Tibial artery (tissue), 4 donors: Measurements from ENCODE around the gene SLC35B2.

ENCODE experiments used
- DNase-seq, 2 donors: peaks; one replicate each; pipeline ENCODE4 v3.0.0-alpha.2; 2019
- H3K27ac ChIP-seq, 2 donors: fragments of 200-600 bp; sonication (generic) in 1 of 2; 1 replicate in 1 of 2; 2 replicates in 1 of 2; pipeline ENCODE4 v1.5.1; 2018 to 2019; ENCODE audit warnings: mild to moderate bottlenecking in 1 of 2
- H3K27me3 ChIP-seq, 2 donors: fragments of 200-600 bp; sonication (generic) in 1 of 2; one replicate each; pipeline versions ENCODE4 v1.5.1 to v1.6.0; 2016 to 2019
- H3K36me3 ChIP-seq, 3 donors: fragments of 200-600 bp; sonication (generic) in 2 of 3; one replicate each; pipeline ENCODE4 v1.5.1; 2016 to 2019; ENCODE audit warnings: mild to moderate bottlenecking in 2 of 3
- H3K4me1 ChIP-seq, 4 donors: fragments of 200-600 bp; sonication (generic) in 2 of 4; 1 replicate in 3 of 4; 2 replicates in 1 of 4; pipeline ENCODE4 v1.5.1; 2016 to 2019
- H3K4me3 ChIP-seq, 2 donors: fragments of 200-600 bp; sonication (generic) in 1 of 2; 1 replicate in 1 of 2; 2 replicates in 1 of 2; pipeline ENCODE4 v1.5.1; 2018 to 2019; ENCODE audit warnings: mild to moderate bottlenecking in 2 of 2
- H3K9me3 ChIP-seq, 3 donors: fragments of 200-600 bp; sonication (generic) in 1 of 3; one replicate each; pipeline ENCODE4 v1.5.1; 2016 to 2019
- CTCF ChIP-seq, 2 experiments: fragments of 200-600 bp in 1 of 2; fragments of 450-650 bp in 1 of 2; IDR thresholded peaks; one replicate each; pipeline ENCODE4 v1.5.1; 2017 to 2019; ENCODE audit warnings: antibody characterized with exemption in 2 of 2, mild to moderate bottlenecking in 1 of 2, moderate library complexity in 1 of 2
- intact Hi-C: fragments of 100-400 bp; cut with DNase I; formaldehyde crosslinking; loops from one replicate; pipeline ENCODE4 v1.15.0; 2023; ENCODE audit warnings: low total_unique reads

The SLC35B2 gene

DNA sequence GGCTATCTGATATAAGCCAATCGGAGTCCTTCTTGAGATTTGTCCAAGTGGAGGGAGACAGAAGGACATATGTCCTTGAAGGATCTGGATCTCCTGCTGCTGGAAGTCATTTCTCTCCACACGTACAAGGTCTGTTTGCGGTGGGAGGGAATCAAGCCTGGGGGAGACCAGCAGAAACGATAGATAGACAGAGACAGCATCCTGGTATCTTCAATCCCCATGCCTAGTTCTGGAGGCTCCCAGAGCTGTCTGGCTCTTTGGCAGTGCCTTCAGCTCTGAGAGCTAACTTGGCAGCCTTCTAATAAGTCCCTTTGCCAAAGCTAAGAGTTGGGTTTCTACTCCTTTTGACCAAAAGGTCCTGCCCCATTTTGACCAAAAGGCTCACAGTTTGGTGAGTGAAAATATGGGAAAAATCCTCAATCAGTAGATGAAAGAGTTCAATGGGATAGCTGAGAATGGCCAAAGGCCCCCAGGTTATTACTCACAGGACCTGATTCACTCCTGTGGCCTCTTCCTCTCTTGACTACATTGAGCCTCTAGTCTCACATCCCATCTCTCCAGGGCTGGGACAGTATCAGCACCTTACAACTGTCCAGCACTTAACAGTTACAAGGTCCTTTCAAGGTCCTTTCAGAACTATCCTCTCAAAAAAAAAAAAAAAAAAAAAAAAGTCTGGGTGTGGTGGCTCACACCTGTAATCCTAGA lies 35.5 kb upstream of the SLC35B2 start:
- Histone ChIP-seq H3K4me1 (peaks cover 0 to 19% (median 9%) of the 10 kb centered on the region in 4 donors), H3K27me3 (peaks cover 0 to 81% of the 10 kb centered on the region in 2 donors), H3K9me3 (no peaks in the 10 kb centered on the region), H3K4me3 (no peak overlapping the region), H3K27ac (no peak overlapping the region), H3K36me3 (no peaks in the 10 kb centered on the region)
- intact Hi-C loops: no loop called here
- TF ChIP-seq CTCF (IDR thresholded peaks at IDR 0.05): no peak
- no peak for DNase-seq

DNA sequence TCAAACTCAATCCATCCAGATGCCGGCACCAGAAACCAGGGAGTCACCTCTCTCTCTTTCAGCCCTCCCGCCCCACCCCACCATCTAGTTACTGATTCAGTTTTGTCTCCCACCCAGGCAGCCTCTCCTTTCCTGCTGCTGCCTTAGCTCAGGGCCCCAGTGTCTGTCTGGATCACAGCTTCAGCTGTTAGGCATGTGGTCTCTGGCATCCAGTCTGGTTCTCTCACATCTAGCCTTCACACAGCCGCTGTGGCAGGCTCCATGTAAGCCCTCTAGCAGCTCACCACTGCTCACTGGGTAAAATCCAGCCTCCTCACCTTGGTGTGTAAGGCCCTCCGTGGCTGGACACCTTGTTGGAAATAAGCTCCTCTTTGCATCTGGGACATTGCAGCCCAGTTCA lies 34.5 kb upstream of the SLC35B2 start:
- H3K27me3 ChIP-seq: peaks cover 0 to 78% of the 10 kb centered on the region in 2 donors
- intact Hi-C loops: no loop called here
- no peak for TF ChIP-seq CTCF (IDR thresholded peaks at IDR 0.05)

GRCh38 chr6:44289726-44290260 lies 32.5 kb upstream of the SLC35B2 start:
- H3K4me3 ChIP-seq: no peak overlapping the region
- DNase-seq: no peak
- H3K36me3 ChIP-seq: no peaks in the 10 kb centered on the region
- intact Hi-C loops: no loop called here
- H3K27ac ChIP-seq: no peak overlapping the region
- H3K4me1 ChIP-seq: peaks cover 0 to 8% (median 0%) of the 10 kb centered on the region in 4 donors
- peaks cover 0 to 71% of the 10 kb centered on the region in 2 donors for H3K27me3 ChIP-seq
- no peak for TF ChIP-seq CTCF (IDR thresholded peaks at IDR 0.05)
- H3K9me3 ChIP-seq: no peaks in the 10 kb centered on the region

More for the DNA sequence above, 34.5 kb upstream of the SLC35B2 start:
- Histone ChIP-seq H3K4me3 (no peak overlapping the region), H3K4me1 (peaks cover 0 to 9% (median under 1%) of the 10 kb centered on the region in 4 donors), H3K9me3 (no peaks in the 10 kb centered on the region), H3K36me3 (no peaks in the 10 kb centered on the region), H3K27ac (no peak overlapping the region)
- no peak for DNase-seq

- DNase-seq: no peak
- no peak for TF ChIP-seq CTCF (IDR thresholded peaks at IDR 0.05)
- no peaks in the 10 kb centered on the region for H3K9me3 ChIP-seq
- intact Hi-C loops: no loop called here
- H3K27ac ChIP-seq: no peak overlapping the region
- H3K4me1 ChIP-seq: peaks cover 0 to 8% (median 0%) of the 10 kb centered on the region in 4 donors
- H3K4me3 ChIP-seq: no peak overlapping the region
- H3K27me3 ChIP-seq: peaks cover 0 to 41% of the 10 kb centered on the region in 2 donors
- H3K36me3 ChIP-seq: no peaks in the 10 kb centered on the region
Measured at GRCh38 chr6:44286747-44287146, 29.4 kb upstream of the SLC35B2 start.

DNA sequence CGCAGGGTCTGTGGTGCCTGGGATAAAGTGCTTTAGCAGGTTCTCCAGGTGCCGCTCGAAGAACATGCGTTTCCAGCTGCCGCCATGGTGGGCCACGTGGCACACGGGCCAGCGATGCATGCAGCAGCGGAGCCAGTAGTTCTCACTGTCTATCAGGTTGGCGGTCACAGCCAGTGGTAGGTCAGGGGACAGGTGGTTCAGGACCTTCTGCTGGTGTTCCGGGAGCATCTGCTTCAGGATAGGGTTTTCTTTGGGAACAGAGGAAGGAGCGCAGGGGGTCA lies 28.9 kb upstream of the SLC35B2 start:
- Histone ChIP-seq H3K36me3 (no peaks in the 10 kb centered on the region), H3K9me3 (no peaks in the 10 kb centered on the region), H3K27ac (no peak overlapping the region), H3K4me1 (peaks cover 0 to 8% (median 0%) of the 10 kb centered on the region in 4 donors), H3K4me3 (no peak overlapping the region), H3K27me3 (peaks cover 0 to 36% of the 10 kb centered on the region in 2 donors)
- DNase-seq: no peak
- TF ChIP-seq CTCF (IDR thresholded peaks at IDR 0.05): no peak
- intact Hi-C loops: no loop called here
